Fibroblast of gingiva (primary cell): ENCODE data around the gene VAX1.
"Not testable (repeated sequence)": the region's sequence is repeated elsewhere in the genome, so short reads cannot be mapped to it uniquely, and the experiment has no call there.

ENCODE experiments used
- DNase-seq: peaks from one replicate; pipeline ENCODE4 v3.0.0-alpha.2; 2011; ENCODE audit warnings: low read depth

The VAX1 gene

GRCh38 chr10:117134306-117135025 is 3.6 kb downstream of the VAX1 start:
- DNase-seq, result no peak

DNA sequence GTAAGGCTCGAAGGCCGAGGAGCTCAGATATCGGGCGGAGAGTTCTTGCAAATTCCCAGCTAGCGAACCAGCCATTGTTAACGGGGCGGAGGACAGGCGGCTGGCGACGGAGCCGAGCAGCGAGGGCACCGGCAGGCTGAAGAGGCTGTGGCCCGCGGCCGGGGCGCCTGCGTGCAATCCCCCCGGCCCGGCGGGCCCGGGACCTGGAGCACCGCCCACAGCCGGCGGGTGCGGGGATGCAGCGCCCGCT is 4.1 kb downstream of the VAX1 start:
- no peak for DNase-seq

DNA sequence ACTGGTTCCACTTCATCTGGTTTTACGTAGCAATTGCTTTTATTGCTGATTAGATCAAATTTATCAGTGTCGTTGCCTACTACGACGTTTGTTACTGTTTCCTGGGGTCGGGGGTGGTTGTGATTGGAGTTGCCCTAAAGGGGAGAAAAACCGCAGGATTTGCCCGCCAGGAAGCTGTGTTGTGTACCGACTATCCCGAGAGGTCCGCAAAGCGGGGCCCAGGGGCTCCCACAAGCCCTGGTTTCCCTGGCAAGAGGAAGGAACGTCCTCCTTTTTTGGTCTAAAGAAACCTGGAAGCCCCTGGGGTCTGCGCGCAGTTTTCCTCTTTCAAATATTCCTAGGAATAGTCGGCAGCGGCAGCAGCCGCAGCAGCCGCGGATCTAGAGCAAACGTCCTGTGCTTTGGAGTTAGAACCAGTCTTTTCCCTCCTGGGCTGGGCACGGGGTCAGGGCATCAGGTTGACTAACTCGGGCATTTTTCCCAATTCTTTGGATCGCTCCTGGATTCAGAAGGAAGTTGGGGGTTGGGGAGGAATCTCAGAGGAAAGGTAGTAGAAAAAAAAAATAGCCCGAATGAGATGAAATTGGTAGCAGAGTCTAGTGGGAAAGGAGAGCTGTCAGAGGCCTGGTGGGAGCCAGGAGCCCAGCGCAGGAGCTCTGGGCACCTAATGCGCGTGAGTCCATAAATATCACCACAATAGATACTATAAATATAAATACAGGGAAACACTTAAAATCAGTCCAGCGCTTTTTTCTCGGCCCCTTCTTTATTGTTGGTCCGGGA is 4.6 kb downstream of the VAX1 start:
- DNase-seq, result no peak

GRCh38 chr10:117132751-117133231 is 5.3 kb downstream of the VAX1 start:
- no peak for DNase-seq

GRCh38 chr10:117131376-117132327 is 6.4 kb downstream of the VAX1 start:
- no peak for DNase-seq

GRCh38 chr10:117130862-117131375 is 7.2 kb downstream of the VAX1 start:
- no peak for DNase-seq

- DNase-seq, result no peak
Measured at GRCh38 chr10:117130346-117130745, 7.7 kb downstream of the VAX1 start.

DNA sequence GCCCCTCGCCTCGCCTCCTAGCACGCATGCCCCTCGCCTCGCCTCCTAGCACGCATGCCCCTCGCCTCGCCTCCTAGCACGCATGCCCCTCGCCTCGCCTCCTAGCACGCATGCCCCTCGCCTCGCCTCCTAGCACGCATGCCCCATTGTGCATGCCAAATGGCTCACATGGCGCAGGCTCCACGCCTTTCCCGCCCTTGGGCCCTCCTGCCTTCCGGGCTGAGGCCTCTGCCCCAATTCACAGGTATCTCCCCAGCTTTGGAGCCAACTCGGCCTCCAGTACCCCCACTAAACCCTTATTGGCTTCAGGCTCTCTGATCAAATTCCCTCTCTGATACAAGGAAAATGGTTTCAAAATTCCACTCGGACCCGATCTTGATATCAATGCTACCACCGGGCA is 11.4 kb downstream of the VAX1 start:
- not testable (repeated sequence) for DNase-seq

DNA sequence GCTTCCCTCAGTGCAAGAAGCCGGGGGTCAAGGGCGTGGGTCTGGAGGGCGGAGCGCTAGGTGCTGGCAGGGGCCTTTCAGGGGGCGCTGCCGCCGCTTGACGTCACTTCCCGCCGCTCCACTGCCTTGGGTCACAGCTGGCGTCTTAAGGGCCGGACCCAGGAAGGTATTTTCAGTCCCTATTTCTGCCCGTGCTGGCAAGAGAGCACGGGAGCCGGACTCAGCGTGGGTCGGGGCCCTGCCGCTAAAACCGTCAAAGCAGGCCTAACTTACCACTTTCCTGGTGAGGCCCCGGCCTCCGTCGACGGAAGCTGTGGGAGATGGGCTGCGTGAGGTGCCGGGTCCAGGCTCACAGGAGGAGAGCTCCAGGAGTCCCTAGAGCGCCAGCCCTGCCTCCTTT is 12.0 kb downstream of the VAX1 start:
- no peak for DNase-seq

DNA sequence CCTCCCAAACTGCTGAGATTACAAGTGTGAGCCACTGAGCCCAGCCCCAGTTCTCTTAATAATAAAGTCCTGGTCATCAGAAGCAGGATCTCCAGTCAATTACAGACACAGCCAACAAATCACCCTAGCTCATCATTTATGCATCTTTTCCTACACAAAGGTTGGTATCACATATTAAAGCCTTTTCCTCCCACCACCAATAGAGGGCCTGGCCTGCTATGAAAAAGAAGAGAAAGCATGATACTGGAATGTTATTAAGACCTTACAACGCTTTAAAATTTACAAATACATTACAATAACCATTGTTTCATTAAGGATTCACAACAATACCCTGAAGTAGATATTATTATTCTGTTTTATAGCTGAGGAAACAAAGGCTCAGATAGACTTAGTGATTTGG is 25.9 kb downstream of the VAX1 start:
- no peak for DNase-seq

DNA sequence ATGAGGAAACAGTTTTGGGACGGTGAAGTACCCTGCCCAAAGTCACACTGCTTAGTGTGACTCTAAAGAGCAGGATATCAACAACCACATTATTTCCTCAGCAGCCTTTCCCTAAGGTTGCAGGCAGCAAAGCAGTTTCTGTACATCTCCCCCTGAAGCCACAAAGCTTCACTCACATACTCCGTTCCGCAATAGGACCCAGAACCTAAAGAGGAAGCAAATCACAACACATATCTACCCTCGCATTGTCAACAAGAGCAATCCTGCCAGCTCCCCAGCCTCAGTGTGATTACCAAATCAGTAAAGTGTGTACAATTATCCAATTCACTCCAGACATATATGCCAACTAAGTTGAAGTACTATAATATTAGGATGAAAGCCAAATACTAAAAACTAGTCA is 30.8 kb downstream of the VAX1 start:
- no peak for DNase-seq

- DNase-seq, result no peak
Measured at GRCh38 chr10:117096599-117097201, 41.4 kb downstream of the VAX1 start.

DNA sequence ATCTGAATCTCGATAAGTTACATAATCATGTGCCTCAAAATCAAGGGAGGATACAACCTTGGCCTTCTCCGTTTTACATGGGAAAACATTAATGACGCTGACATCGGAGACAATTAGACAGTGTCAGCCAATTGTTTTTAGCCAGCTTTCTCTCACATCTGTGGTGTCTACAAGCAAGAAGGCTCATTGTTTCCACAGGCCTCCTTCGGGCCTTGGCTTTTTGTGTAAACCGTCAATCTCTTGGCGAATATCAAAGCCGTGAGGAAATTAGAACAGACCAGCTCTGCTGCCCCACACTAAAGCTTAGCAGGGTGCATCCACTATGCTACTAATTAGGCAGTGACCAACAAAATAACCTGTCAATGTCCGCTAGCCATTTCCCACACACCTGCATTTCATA is 43.2 kb downstream of the VAX1 start:
- DNase-seq, result no peak

- no peak for DNase-seq
Measured at GRCh38 chr10:117092386-117092785, 45.7 kb downstream of the VAX1 start.

- no peak for DNase-seq
Measured at GRCh38 chr10:117090834-117091233, 47.2 kb downstream of the VAX1 start.

DNA sequence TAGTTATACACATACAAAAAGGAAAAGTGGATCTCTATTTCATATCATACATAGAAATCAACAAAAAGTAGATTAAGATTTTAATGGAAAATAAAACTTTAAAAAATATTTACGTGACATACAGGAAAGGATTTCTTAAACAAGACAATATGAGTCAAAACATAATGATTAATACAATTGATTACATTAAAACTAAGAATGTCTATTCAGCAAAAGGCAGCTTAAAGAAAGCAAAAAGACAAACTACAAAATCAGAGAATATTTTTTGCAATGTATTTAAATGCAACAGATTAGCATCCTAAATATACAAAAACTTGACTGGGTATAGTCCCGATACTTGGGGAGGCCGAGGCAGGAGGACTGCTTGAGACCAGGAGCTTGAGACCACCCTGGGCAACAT is 50.5 kb downstream of the VAX1 start:
- DNase-seq, result no peak

- no peak for DNase-seq
Measured at GRCh38 chr10:117086546-117086945, 51.5 kb downstream of the VAX1 start.

DNA sequence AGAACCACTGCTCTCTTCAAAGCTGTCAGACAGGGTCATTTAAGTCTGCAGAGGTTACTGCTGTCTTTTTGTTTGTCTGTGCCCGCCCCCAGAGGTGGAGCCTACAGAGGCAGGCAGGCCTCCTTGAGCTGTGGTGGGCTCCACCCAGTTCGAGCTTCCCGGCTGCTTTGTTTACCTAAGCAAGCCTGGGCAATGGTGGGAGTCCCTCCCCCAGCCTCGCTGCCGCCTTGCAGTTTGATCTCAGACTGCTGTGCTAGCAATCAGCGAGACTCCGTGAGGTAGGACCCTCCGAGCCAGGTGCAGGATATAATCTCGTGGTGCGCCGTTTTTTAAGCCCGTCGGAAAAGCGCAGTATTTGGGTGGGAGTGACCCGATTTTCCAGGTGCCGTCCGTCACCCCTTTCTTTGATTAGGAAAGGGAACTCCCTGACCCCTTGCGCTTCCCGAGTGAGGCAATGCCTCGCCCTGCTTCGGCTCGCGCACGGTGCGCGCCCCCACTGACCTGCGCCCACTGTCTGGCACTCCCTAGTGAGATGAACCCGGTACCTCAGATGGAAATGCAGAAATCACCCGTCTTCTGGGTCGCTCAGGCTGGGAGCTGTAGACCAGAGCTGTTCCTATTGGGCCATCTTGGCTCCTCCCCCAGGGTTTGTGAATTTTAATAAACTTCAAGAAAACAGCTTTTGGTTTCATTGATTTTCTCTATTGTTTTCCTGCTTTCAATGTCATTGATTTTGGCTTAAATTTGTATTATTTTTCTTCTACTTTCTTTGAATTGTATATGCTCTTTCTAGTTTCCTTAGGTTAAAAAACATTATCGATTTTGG is 53.4 kb downstream of the VAX1 start:
- not testable (repeated sequence) for DNase-seq
